Panc1 (cell line): Measurements from ENCODE around the gene ARL10. TPM values are rescaled to one million over a fixed set of nuclear protein-coding genes. Genes with fewer than 3 reads are reported as not detected.

ENCODE experiments used
- ATAC-seq: fragments of 200-7000 bp; cut with Tn5 transposase; 2 replicates; pipeline ENCODE4 v1.9.1; 2020; ENCODE audit warnings: mild to moderate bottlenecking, moderate library complexity
- BruUV-seq: library from RNA; stranded (reverse); fragments of 400-500 nt; replicated peaks from 2 replicates; lab custom pipeline; 2021; lab: Mats Ljungman, UMichigan
- CTCF ChIA-PET: fragments of 300-600 bp; sonication (Branson Sonifier 250); formaldehyde crosslinking; loops from one replicate; lab custom pipeline; 2022; ENCODE audit warnings: antibody characterized with exemption; lab: Charles Lee
- POLR2A ChIA-PET: fragments of 300-600 bp; sonication (Branson Sonifier 250); formaldehyde crosslinking; loops from one replicate; lab custom pipeline; 2022; ENCODE audit warnings: antibody characterized with exemption; lab: Charles Lee
- DNase-seq: peaks from one replicate; pipeline ENCODE4 v3.0.0-alpha.2; 2010; ENCODE audit warnings: low read depth, low spot score
- H3K27ac ChIP-seq: 2 replicates; pipeline ENCODE4 v1.5.1; 2011; ENCODE audit warnings: mild to moderate bottlenecking, low read length, inconsistent platforms
- H3K27me3 ChIP-seq: fragments of 200-500 bp; sonication (Bioruptor generic); 2 replicates; pipeline ENCODE4 v1.6.0; 2014; ENCODE audit warnings: low read length, inconsistent platforms; ENCODE audit not compliant: control insufficient read depth, insufficient read depth
- H3K36me3 ChIP-seq: fragments of 200-500 bp; sonication (Bioruptor generic); 2 replicates; pipeline ENCODE4 v1.5.1; 2014; ENCODE audit warnings: inconsistent platforms, mild to moderate bottlenecking, low read length, moderate library complexity; ENCODE audit not compliant: control insufficient read depth, insufficient read depth
- H3K4me1 ChIP-seq: 2 replicates; pipeline ENCODE4 v1.5.1; 2011; ENCODE audit warnings: inconsistent platforms, mild to moderate bottlenecking, low read length, moderate library complexity; ENCODE audit not compliant: control insufficient read depth, insufficient read depth
- H3K4me3 ChIP-seq, 2 experiments: 2 replicates each; pipeline ENCODE4 v1.5.1; 2011 to 2012; ENCODE audit warnings: low read depth in 2 of 2, low read length in 2 of 2, mild to moderate bottlenecking in 2 of 2, inconsistent platforms in 1 of 2, moderate library complexity in 1 of 2
- H3K9me3 ChIP-seq: fragments of 200-500 bp; sonication (Bioruptor generic); 2 replicates; pipeline ENCODE4 v1.5.1; 2014; ENCODE audit warnings: low read depth, mild to moderate bottlenecking, inconsistent platforms, low read length, moderate library complexity; ENCODE audit not compliant: control insufficient read depth, insufficient read depth
- CTCF ChIP-seq: fragments of 450-650 bp; IDR thresholded peaks from 2 replicates; pipeline ENCODE4 v1.5.1; 2017; ENCODE audit warnings: mild to moderate bottlenecking
- POLR2AphosphoS5 ChIP-seq: IDR thresholded peaks from 2 replicates; pipeline ENCODE4 v1.6.1; 2012; ENCODE audit warnings: mild to moderate bottlenecking, low read depth, low read length, moderate library complexity
- REST ChIP-seq, 2 experiments: IDR thresholded peaks; 2 replicates each; pipeline ENCODE4 v1.6.1; 2011 to 2012; ENCODE audit warnings: low read depth in 2 of 2, control low read depth in 1 of 2, low read length in 1 of 2, mild to moderate bottlenecking in 1 of 2, moderate library complexity in 1 of 2; ENCODE audit not compliant: insufficient read depth in 1 of 2
- SIN3A ChIP-seq: IDR thresholded peaks from 2 replicates; pipeline ENCODE4 v1.6.1; 2012; ENCODE audit warnings: low read depth, mild to moderate bottlenecking, low read length, moderate library complexity, borderline replicate concordance; ENCODE audit not compliant: insufficient read depth
- TCF7L2 ChIP-seq: IDR thresholded peaks from 2 replicates; pipeline ENCODE4 v1.6.1; 2011; ENCODE audit warnings: mild to moderate bottlenecking, low read depth, low read length, inconsistent platforms
- in situ Hi-C: cut with HindIII; loops from 2 replicates; pipeline ENCODE4 v1.10.0; 2016; ENCODE audit warnings: low sequenced_read_pairs, low pct_unique_long_range_greater_than_20kb
- intact Hi-C: fragments of 100-400 bp; cut with micrococcal nuclease; formaldehyde crosslinking; loops from one replicate; pipeline ENCODE4 v1.10.0; 2022; ENCODE audit not compliant: unreplicated experiment
- total RNA-seq: library from RNA; stranded (reverse); gene quantifications from one replicate; pipeline ENCODE4 v1.2.1, GENCODE V29; 2021; ENCODE audit not compliant: unreplicated experiment

Gene ARL10
- total RNA-seq, 1 experiment from 2014 or later, result 2.0 TPM

- ChIA-PET CTCF (no interaction called here), POLR2A (interaction anchor here (0.5 kb wide), 2 partner anchors 129 to 143 kb away, joined by 4 to 5 read pairs; no protein-coding TSS in a partner anchor)
- DNase-seq (no peak), ATAC-seq (no peak)
- intact Hi-C loops (no loop called here), in situ Hi-C loops (no loop called here)
- H3K4me3 ChIP-seq, result no peak overlapping the region
- no peaks in the 10 kb centered on the region for H3K9me3 ChIP-seq
- no peaks in the 10 kb centered on the region; the same call in 1 of the 2 replicates for H3K36me3 ChIP-seq
- no peak for TF ChIP-seq CTCF
- TF ChIP-seq POLR2AphosphoS5, result no peak
- TF ChIP-seq TCF7L2, result no peak
- no peak for TF ChIP-seq SIN3A
- no peak for TF ChIP-seq REST (IDR thresholded peaks at IDR 0.05; ENCODE audit: insufficient read depth in 1 of 2, low read depth in 2 of 2, low read length in 1 of 2)
- no TSS peak for BruUV-seq
- no peak overlapping the region for H3K27ac ChIP-seq
- H3K4me1 ChIP-seq, result no peaks in the 10 kb centered on the region; the same call in 1 of the 2 replicates
- no peaks in the 10 kb centered on the region for H3K27me3 ChIP-seq
These were observed 29.8 kb downstream of the ARL10 start for GRCh38 chr5:176394881-176395675.

GRCh38 chr5:176396330-176396729, 31.0 kb downstream of the ARL10 start:
- ATAC-seq, result no peak
- POLR2A ChIA-PET, result no interaction called here
- no TSS peak for BruUV-seq
- no peak overlapping the region for H3K4me3 ChIP-seq
- TF ChIP-seq POLR2AphosphoS5 (no peak), TCF7L2 (no peak), CTCF (no peak), REST (IDR thresholded peaks at IDR 0.05; ENCODE audit: insufficient read depth in 1 of 2, low read depth in 2 of 2, low read length in 1 of 2) (no peak), SIN3A (no peak)
- no peaks in the 10 kb centered on the region for H3K4me1 ChIP-seq
- H3K27me3 ChIP-seq, result no peaks in the 10 kb centered on the region
- H3K36me3 ChIP-seq, result no peaks in the 10 kb centered on the region; the same call in 1 of the 2 replicates
- in situ Hi-C loops (no loop called here), intact Hi-C loops (no loop called here)
- DNase-seq, result no peak
- H3K27ac ChIP-seq, result no peak overlapping the region
- H3K9me3 ChIP-seq, result no peaks in the 10 kb centered on the region
- CTCF ChIA-PET, result no interaction called here
